NCI-H748 (cell line): Measurements from ENCODE around the gene TMEM192.
"Not testable (repeated sequence)": the region's sequence is repeated elsewhere in the genome, so short reads cannot be mapped to it uniquely, and the experiment has no call there.

Source experiments
- DNase-seq: peaks from one replicate; lab custom pipeline; 2025; ENCODE audit not compliant: unreplicated experiment; lab: John Stamatoyannopoulos, UW

The TMEM192 gene

DNA sequence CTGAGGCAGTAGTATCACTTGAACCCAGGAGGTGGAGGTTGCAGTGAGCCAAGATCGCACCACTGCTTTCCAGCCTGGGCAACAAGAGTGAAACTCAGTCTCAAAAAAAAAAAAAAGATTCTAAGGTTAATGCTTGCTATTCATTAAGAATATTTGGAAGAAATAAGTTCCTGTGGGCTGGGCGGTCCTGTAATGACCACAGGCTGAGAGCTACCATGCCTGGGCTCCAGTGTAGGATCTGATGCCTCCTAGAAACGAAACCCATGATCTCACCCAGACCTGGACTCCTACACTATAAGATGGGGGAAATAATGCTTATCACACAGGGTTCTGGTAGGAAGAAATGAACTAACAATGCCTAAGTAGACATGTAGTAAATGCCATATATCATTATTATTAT, 17.8 kb downstream of the TMEM192 start:
- no peak for DNase-seq

DNA sequence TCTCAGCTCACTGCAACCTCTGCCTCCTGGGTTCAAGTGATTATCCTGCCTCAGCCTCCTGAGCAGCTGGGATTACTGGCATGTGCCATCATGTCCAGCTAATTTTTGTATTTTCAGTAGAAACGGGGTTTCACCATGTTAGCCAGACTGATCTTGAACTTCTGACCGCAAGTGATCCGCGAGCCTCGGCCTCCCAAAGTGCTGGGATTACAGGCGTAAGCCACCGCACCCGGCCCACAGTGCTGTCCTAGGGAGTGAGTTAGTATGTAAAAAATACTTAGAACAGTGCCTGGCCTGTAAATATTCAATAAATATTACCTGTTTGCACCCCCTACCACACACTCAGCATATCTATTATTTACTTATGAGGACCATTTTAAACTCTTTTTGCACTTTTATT, 20.5 kb downstream of the TMEM192 start:
- DNase-seq: not testable (repeated sequence)

DNA sequence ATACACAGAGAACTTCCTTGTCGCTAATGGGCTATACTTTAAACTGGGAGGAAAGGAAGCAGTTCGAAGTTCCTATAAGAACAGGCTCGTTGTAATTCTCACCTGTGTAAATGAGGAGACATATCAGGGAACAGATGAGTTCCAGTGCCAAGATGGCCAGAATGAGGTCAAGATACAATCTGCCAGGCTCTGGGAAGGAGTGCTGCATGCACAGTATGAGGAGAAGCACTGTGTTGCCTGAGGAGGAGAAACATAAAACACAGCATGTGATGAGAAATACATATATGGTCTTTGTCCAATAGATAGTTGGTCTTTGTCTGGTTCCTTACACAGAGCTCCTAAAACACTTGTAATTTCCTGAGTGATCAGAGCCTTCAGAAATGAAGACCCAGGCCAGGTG, 24.3 kb downstream of the TMEM192 start:
- DNase-seq: no peak

DNA sequence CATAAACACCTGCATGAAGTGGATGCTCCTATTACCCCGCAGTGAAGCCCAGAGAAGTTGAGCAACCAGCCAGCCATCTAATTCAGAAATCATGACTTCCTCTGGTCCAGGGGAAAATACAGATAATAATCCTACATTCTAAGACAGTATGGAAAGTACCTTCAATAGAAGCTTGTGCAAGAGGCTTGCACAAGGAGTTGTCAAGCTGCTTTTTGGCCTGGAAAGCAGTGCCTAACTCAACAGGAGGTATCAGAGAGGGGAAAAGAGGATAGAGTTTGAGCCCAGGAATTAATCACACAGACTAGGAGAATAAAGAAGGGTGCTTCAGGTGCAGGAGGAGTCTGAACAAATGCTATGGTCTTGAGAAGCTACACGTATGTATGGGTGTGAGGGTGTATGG, 26.7 kb downstream of the TMEM192 start:
- no peak for DNase-seq

DNA sequence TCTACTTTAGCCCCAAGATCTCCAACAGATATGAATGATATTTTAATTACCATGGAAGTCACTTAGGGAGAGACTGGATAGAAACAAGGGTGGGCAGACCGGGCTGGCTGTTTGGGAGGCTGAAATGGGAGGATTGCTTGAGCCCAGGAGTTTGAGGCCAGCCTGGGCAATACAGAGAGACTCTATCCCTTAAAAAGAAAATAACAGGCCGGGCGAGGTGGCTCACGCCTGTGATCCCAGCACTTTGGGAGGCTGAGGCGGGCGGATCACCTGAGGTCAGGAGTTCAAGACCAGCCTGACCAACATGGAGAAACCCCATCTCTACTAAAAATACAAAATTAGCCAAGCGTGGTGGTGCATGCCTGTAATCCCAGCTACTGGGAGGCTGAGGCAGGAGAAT, 27.9 kb downstream of the TMEM192 start:
- DNase-seq: not testable (repeated sequence)

DNA sequence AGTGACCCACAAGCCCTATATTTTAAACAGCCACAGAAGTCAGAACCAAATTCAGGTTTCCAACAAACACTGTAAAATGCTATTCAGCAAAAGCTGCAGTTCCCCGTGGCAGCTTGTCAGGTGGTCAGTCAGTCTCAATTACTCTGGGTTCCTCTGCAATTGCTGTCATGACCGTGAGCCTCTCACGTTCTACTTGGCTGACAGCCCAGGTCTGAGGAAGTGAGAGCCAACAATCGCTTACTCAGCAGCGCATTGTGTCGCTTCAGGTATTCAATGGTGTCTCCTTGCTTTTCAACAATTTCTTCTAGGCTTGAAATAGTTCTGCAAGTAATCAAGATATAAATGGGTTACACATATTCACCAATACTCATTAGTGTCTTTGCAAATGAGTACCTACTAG, 33.2 kb downstream of the TMEM192 start:
- peak; percentile 76 for DNase-seq

DNA sequence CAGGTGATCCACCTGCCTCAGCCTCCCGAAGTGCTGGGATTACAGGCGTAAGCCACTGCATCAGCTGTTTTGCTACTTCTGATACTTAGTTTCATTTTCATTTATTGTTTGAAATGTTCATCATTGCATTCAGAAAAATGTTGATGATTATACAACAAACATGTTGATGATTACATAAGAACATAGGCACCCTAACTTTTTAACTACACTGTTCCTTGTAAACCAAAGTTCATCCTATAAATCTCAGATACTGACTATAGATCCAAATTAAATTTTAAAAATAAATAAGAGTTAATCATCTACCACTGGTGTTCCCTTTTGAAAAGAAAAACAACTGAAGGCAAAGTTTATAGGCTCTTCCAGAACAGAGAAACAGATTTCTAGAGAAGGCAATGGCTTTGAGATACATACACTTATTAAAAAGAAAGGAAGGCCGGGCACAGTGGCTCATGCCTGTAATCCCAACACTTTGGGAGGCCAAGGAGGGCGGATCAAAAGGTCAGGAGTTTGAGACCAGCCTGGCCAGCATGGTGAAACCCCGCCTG, 35.6 kb downstream of the TMEM192 start:
- no peak for DNase-seq

DNA sequence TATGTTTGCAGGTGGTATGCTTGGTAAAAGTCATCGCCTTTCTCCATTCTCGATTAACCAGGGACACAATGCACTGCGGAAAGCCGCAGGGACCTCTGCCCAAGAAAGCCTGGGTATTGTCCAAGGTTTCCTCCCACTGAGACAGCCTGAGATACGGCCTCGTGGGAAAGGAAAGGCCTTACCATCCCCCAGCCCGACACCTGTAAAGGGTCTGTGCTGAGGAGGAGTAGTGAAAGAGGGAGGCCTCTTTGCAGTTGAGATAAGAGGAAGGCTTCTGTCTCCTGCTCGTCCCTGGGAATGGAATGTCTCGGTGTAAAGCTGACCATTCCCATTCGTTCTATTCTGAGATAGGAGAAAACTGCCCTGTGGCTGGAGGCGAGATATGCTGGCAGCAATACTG, 39.3 kb downstream of the TMEM192 start:
- DNase-seq: not testable (repeated sequence)

DNA sequence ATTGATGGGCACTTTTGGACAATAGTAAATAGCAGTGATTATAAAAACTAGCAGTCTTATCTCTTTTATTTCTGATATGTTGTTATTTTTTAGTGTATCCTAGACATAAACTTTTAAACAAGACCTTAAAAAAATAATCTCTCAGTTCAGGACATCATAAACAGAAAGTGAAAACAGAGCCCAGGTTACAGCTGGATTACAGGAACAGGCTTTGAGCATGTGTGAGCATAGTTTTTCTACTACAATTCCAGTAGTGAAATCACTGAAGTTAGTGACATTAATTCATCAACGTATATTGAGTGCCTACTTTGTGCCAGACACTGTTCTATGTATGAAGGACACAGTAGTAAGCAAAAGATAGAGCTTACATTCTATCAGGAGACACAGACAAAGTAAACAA, 42.1 kb downstream of the TMEM192 start:
- DNase-seq: no peak

DNA sequence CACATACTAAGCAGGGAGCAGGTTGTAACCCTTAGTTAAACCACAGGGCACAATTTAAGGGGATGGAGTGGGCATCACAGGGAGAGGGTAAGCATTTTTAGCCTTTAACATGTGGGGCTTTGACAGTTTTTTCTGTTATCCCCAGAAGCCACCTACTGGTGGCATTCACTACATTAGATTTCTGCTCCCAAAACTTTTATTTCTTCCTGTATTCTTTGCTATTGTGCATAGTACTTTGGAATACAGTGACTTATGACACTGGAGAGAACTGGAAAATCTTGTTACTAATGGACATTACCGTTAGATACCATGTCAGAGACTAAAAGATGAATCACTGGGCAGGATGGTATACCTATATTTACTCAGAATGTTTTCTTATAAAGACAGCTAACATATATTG, 51.7 kb downstream of the TMEM192 start:
- no peak for DNase-seq

DNA sequence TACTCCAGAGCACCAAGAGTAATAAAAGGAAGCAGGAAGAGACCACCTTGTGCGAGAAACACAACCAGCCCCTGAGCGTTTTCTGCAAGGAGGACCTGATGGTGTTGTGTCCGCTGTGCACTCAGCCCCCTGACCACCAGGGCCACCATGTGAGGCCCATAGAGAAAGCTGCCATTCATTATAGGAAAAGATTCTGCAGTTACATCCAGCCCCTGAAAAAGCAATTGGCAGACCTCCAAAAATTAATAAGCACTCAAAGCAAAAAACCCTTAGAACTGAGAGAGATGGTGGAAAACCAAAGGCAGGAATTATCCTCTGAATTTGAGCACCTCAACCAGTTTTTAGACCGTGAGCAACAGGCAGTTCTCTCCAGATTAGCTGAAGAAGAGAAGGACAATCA, 53.3 kb downstream of the TMEM192 start:
- peak; percentile 28 for DNase-seq

DNA sequence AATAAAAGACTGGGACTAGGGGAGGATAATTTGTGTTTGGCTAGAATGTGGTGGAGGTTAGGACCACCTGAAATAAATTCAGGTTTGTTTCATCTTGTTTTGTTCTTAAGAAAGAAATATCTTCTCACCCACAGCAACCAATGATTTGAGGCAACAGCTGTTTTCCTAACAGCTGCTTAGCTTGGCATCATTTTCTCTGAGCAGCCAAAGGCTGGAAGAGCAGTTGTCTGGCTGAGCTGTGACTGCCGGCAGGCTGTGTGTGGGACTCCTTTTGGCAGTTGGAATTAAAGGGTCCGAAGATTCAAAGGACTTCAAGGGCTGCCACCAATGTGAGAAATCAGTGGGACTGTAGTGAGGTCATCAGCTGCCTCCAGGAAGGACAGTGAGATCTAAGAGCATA, 54.0 kb downstream of the TMEM192 start:
- no peak for DNase-seq

DNA sequence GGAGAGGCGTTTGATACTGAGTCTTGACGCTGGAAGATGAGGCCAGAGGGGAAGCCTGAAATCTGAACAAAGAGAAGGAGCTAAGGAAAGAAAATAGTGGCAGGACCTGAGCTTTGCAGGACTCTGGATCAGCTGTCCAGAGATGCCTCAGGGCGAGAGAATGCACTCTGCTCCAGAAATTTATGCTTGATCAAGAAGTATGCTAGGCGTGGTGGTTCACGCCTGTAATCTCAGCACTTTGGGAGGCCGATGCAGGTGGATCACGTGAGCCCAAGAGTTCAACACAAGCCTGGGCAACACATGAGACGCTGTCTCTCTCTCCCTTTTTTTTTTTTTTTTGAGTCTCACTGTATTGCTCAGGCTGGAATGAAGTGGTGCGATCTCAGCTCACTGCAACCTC, 57.1 kb downstream of the TMEM192 start:
- DNase-seq: no peak

DNA sequence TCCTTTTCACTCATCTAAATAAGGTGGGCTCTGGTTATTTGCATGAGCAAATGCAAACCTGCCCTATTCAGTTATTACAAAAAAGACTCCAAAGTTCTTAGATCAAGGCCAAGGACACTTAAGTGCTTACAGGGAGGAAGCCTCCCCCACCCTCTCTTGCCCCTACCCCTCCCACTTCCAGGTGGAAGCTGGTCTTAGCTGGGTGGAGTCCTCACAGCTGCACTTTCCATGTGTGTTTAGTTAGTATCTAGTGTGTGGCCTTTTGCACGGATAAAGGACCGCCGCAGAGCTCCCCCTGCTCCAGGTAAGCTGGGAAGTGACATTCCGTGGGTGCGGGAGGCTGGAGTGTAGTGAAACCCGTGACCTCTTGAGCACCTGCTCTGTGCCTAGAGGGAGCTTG, 59.0 kb downstream of the TMEM192 start, which contains the start of gene TRIM75:
Gene TRIM75 (plus strand): TSS at position 222 of the 400 bp plus-strand sequence. CDS start 5,282 bp downstream, outside the sequence.
- no peak for DNase-seq

DNA sequence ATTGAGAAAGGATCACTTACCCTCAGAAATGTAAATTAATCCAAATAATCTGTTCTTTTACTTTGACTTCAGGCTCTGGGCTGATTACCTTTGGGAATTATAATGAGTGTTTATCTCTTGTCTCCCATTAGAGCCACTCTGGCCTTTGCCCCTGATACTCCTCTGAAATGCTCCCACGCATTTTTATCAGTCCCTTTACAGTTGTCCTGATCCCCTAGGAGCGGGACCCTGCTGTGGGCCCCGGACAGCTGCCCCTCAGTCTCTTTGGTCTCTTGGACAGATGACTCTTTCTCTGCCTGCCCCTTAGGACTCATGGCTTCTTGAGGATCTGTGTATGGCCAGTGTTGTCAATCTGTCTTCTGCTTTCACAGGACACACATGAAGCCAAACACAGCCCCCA, 60.0 kb downstream of the TMEM192 start:
- DNase-seq: no peak

DNA sequence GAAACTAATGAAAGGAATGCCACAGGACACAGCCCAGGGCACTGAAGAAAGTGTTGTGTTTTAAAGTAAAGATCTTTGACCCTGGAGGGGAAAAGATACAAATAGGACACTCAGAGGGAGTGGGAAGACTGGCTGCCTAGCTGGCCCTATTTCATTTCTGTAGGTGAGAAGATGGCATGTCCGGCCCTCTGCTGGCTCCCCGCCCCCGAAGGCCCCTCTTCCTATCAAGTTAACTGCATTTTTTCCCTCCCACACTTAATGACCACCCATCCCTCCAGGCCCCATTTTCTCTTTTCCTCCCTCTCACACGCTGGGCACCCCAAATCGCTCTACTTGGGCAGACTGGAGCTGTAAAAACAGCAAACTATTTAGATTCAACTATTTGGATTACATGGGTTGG, 64.5 kb downstream of the TMEM192 start:
- DNase-seq: no peak

DNA sequence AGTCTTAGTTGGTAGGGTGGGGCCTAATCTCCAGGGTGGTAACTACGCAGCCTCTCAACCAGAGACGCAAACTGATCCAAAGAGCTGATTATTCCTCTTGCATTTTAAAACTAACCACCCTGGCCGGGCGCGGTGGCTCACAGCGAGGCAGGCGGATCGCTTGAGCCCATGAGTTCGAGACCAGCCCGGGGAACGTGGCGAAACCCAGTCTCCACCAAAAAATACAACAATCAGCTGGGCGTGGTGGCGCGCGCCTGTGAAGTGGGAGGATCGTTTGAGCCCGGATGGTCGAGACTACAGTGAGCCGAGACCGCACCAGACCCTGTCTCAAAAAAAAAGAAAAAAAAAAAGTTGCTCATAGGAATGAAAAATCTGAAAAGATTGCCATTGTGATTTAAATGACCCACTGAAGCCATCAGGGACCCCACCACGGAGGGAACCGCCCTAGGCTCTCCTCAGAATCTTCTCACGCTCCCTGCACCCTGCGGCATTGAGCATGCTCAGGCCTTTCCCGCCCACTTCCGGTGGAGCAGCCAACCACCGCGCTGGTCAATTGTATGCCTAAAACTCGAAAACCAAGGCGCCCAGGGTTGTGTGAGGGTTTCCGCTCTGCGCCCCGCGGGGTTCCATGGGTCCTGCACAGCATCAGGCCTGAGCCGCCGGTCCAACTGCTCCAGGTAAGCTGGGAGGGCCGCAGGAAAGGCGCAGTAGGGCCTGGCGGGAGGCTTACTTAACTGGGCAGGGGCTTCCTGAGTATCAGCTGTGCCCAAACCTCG, 81.0 kb downstream of the TMEM192 start, which contains the start of gene TRIM60:
Gene TRIM60 (plus strand): TSS at position 564 of the 776 bp plus-strand sequence. CDS start 8,074 bp downstream, outside the sequence.
- no peak for DNase-seq

DNA sequence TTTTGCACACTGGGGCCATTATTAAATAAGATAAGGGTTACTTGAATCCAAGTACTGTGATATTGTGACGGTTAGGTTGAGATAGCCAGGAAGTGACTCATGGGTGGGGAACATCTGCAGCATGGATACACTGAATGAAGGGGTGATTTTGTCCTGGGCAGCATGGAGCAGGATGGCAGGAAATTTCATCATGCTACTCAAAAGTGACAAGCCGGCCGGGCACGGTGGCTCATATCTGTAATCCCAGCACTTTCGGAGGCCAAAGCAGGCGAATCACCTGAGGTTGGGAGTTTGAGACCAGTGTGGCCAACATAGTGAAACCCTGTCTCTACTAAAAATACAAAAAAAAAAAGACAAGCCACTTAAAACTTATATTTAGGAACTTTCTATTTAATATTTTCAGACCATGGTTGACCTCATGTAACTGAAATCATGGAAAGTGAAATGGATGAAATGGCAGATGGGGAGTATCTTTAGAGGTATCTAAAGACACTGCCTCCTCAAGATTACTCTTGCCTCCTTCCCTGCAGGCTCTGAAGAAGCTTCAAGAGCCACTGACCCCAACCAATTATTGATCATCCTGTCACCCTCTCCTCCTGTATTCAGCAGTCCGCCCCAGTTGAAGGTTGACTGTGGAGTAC, 84.8 kb downstream of the TMEM192 start:
- DNase-seq: no peak

DNA sequence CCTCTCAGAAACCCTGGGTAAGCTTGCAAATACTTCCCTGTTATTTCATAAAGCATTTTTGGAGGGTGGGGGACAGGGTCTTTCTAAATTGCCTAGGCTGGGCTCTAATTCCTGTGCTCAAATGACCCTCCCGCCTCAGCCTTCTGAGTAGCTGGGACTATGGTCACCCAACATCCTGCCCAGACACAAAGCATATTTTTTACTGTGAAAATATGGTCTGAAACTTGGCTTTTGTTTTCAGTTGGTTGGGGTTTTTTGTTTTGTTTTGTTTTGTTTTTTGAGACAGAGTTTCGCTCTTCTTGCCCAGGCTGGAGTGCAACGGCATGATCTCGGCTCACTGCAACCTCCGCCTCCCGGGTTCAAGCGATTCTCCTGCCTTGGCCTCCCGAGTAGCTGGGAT, 86.9 kb downstream of the TMEM192 start:
- DNase-seq: not testable (repeated sequence)
